H1 (cell line): ENCODE data around the gene RHOBTB3. TPM values are rescaled to one million over a fixed set of nuclear protein-coding genes. Genes with fewer than 3 reads are reported as not detected.

Experiments
- CTCF ChIA-PET: fragments of 300-600 bp; sonication (Branson Sonifier 250); formaldehyde crosslinking; loops from one replicate; lab custom pipeline; 2021; ENCODE audit not compliant: partially characterized antibody; lab: Charles Lee
- POLR2A ChIA-PET: fragments of 300-600 bp; sonication (Branson Sonifier 250); formaldehyde crosslinking; loops from one replicate; lab custom pipeline; 2021; ENCODE audit warnings: inconsistent platforms; ENCODE audit not compliant: partially characterized antibody; lab: Charles Lee
- DNase-seq, 2 experiments: peaks; one replicate each; pipeline versions ENCODE4 v3.0.0 to v3.0.0-alpha.2; 2010 to 2022; ENCODE audit warnings: low spot score in 2 of 2, low read depth in 1 of 2, mixed read lengths in 1 of 2
- FAIRE-seq: peaks from 2 replicates; lab custom pipeline; 2011; peaks lifted over from hg19 to GRCh38; lab: Jason Lieb, UNC
- H2AFZ ChIP-seq: 2 replicates; pipeline ENCODE4 v1.8.1; 2012; ENCODE audit warnings: low read length, inconsistent platforms
- H2AK5ac ChIP-seq: 2 replicates; pipeline ENCODE4 v1.6.1; 2013; ENCODE audit warnings: low read depth, low read length
- H2BK120ac ChIP-seq: replicated peaks from 2 replicates; pipeline ENCODE3; 2013; ENCODE audit warnings: low read depth, low read length, inconsistent platforms
- H2BK12ac ChIP-seq: 2 replicates; pipeline ENCODE4 v1.6.1; 2013; ENCODE audit warnings: low read depth, low read length
- H2BK15ac ChIP-seq: 2 replicates; pipeline ENCODE4 v1.6.1; 2013; ENCODE audit warnings: low read length
- H2BK20ac ChIP-seq: 2 replicates; pipeline ENCODE4 v1.6.1; 2013; ENCODE audit warnings: low read length
- H2BK5ac ChIP-seq: 2 replicates; pipeline ENCODE4 v1.6.1; 2013; ENCODE audit warnings: low read depth, low read length
- H3K14ac ChIP-seq: 2 replicates; pipeline ENCODE4 v1.6.1; 2013; ENCODE audit warnings: inconsistent platforms; ENCODE audit not compliant: insufficient read length
- H3K18ac ChIP-seq: 2 replicates; pipeline ENCODE4 v1.6.1; 2013; ENCODE audit warnings: low read length; ENCODE audit errors: extremely low read depth
- H3K23ac ChIP-seq: 2 replicates; pipeline ENCODE4 v1.6.1; 2013; ENCODE audit warnings: inconsistent platforms; ENCODE audit not compliant: insufficient read length
- H3K23me2 ChIP-seq: 2 replicates; pipeline ENCODE4 v1.6.1; 2013; ENCODE audit warnings: low read depth, low read length
- H3K27ac ChIP-seq: 2 replicates; pipeline ENCODE4 v1.6.1; 2011; ENCODE audit warnings: low read depth, low read length, inconsistent platforms
- H3K27me3 ChIP-seq, 4 experiments: replicated peaks in 1 of 4; 1 replicate in 1 of 4; 2 replicates in 3 of 4; pipeline versions ENCODE4 v1.6.1 to v1.8.1; 2011 to 2013; ENCODE audit warnings: low read length in 3 of 4, mild to moderate bottlenecking in 3 of 4, inconsistent platforms in 2 of 4, mixed read lengths in 2 of 4, moderate library complexity in 1 of 4; ENCODE audit not compliant: control insufficient read depth in 3 of 4, insufficient read depth in 3 of 4; ENCODE audit errors: extremely low read depth in 1 of 4
- H3K36me3 ChIP-seq, 4 experiments: 2 replicates each; pipeline versions ENCODE4 v1.6.1 to v1.8.1; 2011 to 2013; ENCODE audit warnings: mild to moderate bottlenecking in 4 of 4, low read length in 3 of 4, moderate library complexity in 2 of 4, control low read depth in 1 of 4, inconsistent platforms in 1 of 4; ENCODE audit not compliant: insufficient read depth in 4 of 4, control insufficient read depth in 2 of 4
- H3K4ac ChIP-seq: replicated peaks from 2 replicates; pipeline ENCODE3; 2013; ENCODE audit warnings: low read length, low read depth, mixed read lengths, inconsistent platforms; ENCODE audit not compliant: insufficient read length
- H3K4me1 ChIP-seq, 4 experiments: replicated peaks in 1 of 4; 1 replicate in 1 of 4; 2 replicates in 3 of 4; pipeline versions ENCODE4 v1.6.1 to v1.8.1; 2011 to 2013; ENCODE audit warnings: low read length in 3 of 4, inconsistent platforms in 2 of 4, mixed read lengths in 1 of 4; ENCODE audit not compliant: insufficient read depth in 4 of 4, control insufficient read depth in 3 of 4
- H3K4me2 ChIP-seq, 2 experiments: 2 replicates each; pipeline versions ENCODE4 v1.6.1 to v1.8.1; 2011 to 2013; ENCODE audit warnings: low read depth in 2 of 2, low read length in 2 of 2, control low read depth in 1 of 2, inconsistent platforms in 1 of 2, mild to moderate bottlenecking in 1 of 2; ENCODE audit not compliant: insufficient read depth in 1 of 2
- H3K4me3 ChIP-seq, 4 experiments: fragments of 200-600, 300-600 bp in 1 of 4; sonication (generic), shearing (Covaris generic), sonication (Bioruptor Twin) in 1 of 4; 2 replicates each; pipeline versions ENCODE4 v1.5.1 to v1.8.1; 2011 to 2016; ENCODE audit warnings: low read length in 4 of 4, low read depth in 3 of 4, control low read depth in 2 of 4, inconsistent platforms in 2 of 4, mild to moderate bottlenecking in 2 of 4, mixed read lengths in 1 of 4, moderate library complexity in 1 of 4; ENCODE audit not compliant: insufficient read depth in 2 of 4; ENCODE audit errors: extremely low read depth in 1 of 4
- H3K56ac ChIP-seq: replicated peaks from 2 replicates; pipeline ENCODE3; 2013; ENCODE audit warnings: low read depth, mild to moderate bottlenecking, mixed read lengths, low read length, inconsistent platforms; ENCODE audit not compliant: insufficient read length
- H3K79me1 ChIP-seq: 2 replicates; pipeline ENCODE4 v1.6.1; 2013; ENCODE audit warnings: low read depth, low read length, control low read depth
- H3K79me2 ChIP-seq, 2 experiments: 2 replicates each; pipeline versions ENCODE4 v1.6.1 to v1.8.1; 2012 to 2013; ENCODE audit warnings: low read length in 2 of 2, mild to moderate bottlenecking in 2 of 2, inconsistent platforms in 1 of 2; ENCODE audit not compliant: insufficient read depth in 2 of 2, control insufficient read depth in 1 of 2
- H3K9ac ChIP-seq, 4 experiments: replicated peaks in 1 of 4; 1 replicate in 1 of 4; 2 replicates in 3 of 4; pipeline versions ENCODE4 v1.6.1 to v1.8.1; 2011 to 2013; ENCODE audit warnings: low read depth in 3 of 4, low read length in 3 of 4, control low read depth in 2 of 4, mild to moderate bottlenecking in 2 of 4, moderate library complexity in 2 of 4, inconsistent platforms in 1 of 4; ENCODE audit errors: extremely low read depth in 1 of 4
- H3K9me3 ChIP-seq, 2 experiments: 2 replicates each; pipeline versions ENCODE4 v1.6.1 to v1.8.1; 2012 to 2013; ENCODE audit warnings: mild to moderate bottlenecking in 2 of 2, moderate library complexity in 2 of 2, control low read depth in 1 of 2, inconsistent platforms in 1 of 2, low read depth in 1 of 2, low read length in 1 of 2, mixed read lengths in 1 of 2; ENCODE audit not compliant: insufficient read depth in 2 of 2
- H4K20me1 ChIP-seq, 2 experiments: replicated peaks in 1 of 2; 2 replicates each; pipeline versions ENCODE3 to v1.8.1; 2011 to 2013; ENCODE audit warnings: inconsistent platforms in 2 of 2, low read length in 2 of 2, mild to moderate bottlenecking in 1 of 2; ENCODE audit not compliant: insufficient read depth in 2 of 2, control insufficient read depth in 1 of 2
- H4K5ac ChIP-seq: 2 replicates; pipeline ENCODE4 v1.6.1; 2013; ENCODE audit warnings: low read length, low read depth, mixed read lengths, inconsistent platforms; ENCODE audit not compliant: insufficient read length
- H4K8ac ChIP-seq: 2 replicates; pipeline ENCODE4 v1.8.0; 2013; ENCODE audit warnings: mild to moderate bottlenecking, moderate library complexity, low read length, inconsistent platforms; ENCODE audit not compliant: insufficient read depth; ENCODE audit errors: extremely low read depth
- H4K91ac ChIP-seq: replicated peaks from 2 replicates; pipeline ENCODE3; 2013; ENCODE audit warnings: low read length, mixed read lengths, inconsistent platforms; ENCODE audit not compliant: insufficient read length
- JUND ChIP-seq: IDR thresholded peaks from 2 replicates; pipeline ENCODE4 v1.6.1; 2011; ENCODE audit warnings: mild to moderate bottlenecking, improper control_type of control experiment, low read length
- SP1 ChIP-seq: IDR thresholded peaks from 2 replicates; pipeline ENCODE4 v1.6.1; 2011; ENCODE audit warnings: low read depth, low read length
- WGBS, 2 experiments: shearing (Covaris generic) in 1 of 2; methylation state at CpG; one replicate each; pipeline versions ENCODE4 v1.1.6 to v1.1.7; 2013 to 2015; ENCODE audit warnings: low lambda C conversion rate in 2 of 2, mixed read lengths in 2 of 2, inconsistent platforms in 1 of 2, low coverage in 1 of 2, missing lambda C conversion rate in 1 of 2; ENCODE audit not compliant: insufficient replicate concordance in 2 of 2, insufficient coverage in 1 of 2, insufficient read length in 1 of 2; ENCODE audit errors: extremely low coverage in 1 of 2, missing lambda C conversion rate in 1 of 2; 5-methylcytosine and 5-hydroxymethylcytosine counted together
- polyA plus RNA-seq, 7 experiments: library from polyadenylated mRNA; depleted of rRNA in 3 of 7; stranded (reverse) in 5 of 7; unstranded in 2 of 7; fragments of >200 nt in 5 of 7; fragments of 200-250 nt in 2 of 7; gene quantifications; 1 replicate in 5 of 7; 2 replicates in 1 of 7; 4 replicates in 1 of 7; pipeline versions ENCODE4 v1.2.1 to v1.2.3, GENCODE V29; 2011 to 2013; ENCODE audit warnings: missing spikeins in 2 of 7, mixed read lengths in 2 of 7
- total RNA-seq: library from RNA; stranded (reverse); fragmentation: NEBNext Ultra II Directional; extraction: Animal tissue kit (Norgen Biotek cat#: 25700); gene quantifications from 2 replicates; pipeline ENCODE4 v1.2.1, GENCODE V29; 2021

Gene RHOBTB3
- total and polyA plus RNA-seq, 2 of the 8 experiments (the other 6 are each of a cell fraction or from before 2014, with no cell fraction given), result 8.2 to 17.5 TPM

DNA sequence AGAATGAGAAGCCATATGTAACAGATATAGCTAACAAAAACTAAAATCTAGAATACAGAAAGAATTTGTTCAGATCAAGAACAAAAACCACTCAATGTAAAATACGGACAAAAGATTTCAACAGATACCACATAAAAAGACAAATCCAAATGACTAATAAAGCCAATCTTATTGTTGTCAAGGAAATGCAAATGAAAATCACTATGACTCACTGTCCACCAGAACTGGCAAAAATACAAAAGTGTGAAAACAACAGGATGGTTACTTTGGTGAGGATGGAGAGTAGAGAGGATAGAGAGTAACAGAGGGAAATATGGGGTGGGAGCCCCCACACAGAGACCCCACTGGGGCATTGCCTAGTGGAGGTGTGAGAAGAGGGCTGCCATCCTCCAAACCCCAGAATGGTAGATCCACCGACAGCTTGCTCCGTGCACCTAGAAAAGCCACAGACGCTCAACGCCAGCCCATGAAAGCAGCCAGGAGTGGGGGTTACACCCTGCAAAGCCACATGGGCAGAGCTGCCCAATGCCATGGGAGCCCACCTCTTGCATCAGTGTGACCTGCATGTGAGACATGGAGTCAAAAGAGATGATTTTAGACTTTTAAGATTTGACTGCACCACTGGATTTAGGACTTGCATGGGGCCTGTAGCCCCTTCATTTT, 15.2 kb upstream of the RHOBTB3 start:
- Histone ChIP-seq H4K5ac (no peak overlapping the region), H2AFZ (no peak overlapping the region), H4K20me1 (no peaks in the 10 kb centered on the region), H3K27me3 (peaks cover 0 to 3% (median 0%) of the 10 kb centered on the region in 4 experiments; a peak in 1 of 7 replicates), H3K4me1 (peaks cover 0 to 6% (median 0%) of the 10 kb centered on the region in 4 experiments; a peak in 1 of 7 replicates), H3K4me3 (no peak overlapping the region), H3K56ac (no peak overlapping the region), H3K9ac (no peak overlapping the region), H3K79me1 (no peaks in the 10 kb centered on the region), H3K4ac (no peak overlapping the region), H3K27ac (no peak overlapping the region), H3K23ac (no peak overlapping the region), H3K23me2 (peaks cover 6% of the 10 kb centered on the region), H4K8ac (no peak overlapping the region), H3K4me2 (no peak overlapping the region), H3K14ac (no peak overlapping the region), H3K18ac (no peak overlapping the region), H2AK5ac (no peak overlapping the region), H3K9me3 (no peaks in the 10 kb centered on the region), H3K36me3 (no peaks in the 10 kb centered on the region), H2BK15ac (no peak overlapping the region), H2BK120ac (no peak overlapping the region), H2BK12ac (no peak overlapping the region), H2BK20ac (no peak overlapping the region), H3K79me2 (no peaks in the 10 kb centered on the region), H4K91ac (no peak overlapping the region), H2BK5ac (no peak overlapping the region)
- ChIA-PET POLR2A (interaction anchor here (0.9 kb wide), 1 partner anchor 10 kb away, joined by 3 read pairs; no protein-coding TSS in a partner anchor), CTCF (no interaction called here)
- DNase-seq (no peak), FAIRE-seq (no peak)
- TF ChIP-seq JUND (no peak), SP1 (no peak)
- WGBS, 2 experiments, result 89% methylated on average over 5 of the region's 5 CpGs; no CpG with 5 or more reads in 1 of the 2 experiments
